CD4-positive, alpha-beta T cell treated with Interleukin-21 for 1 hour (primary cell): ENCODE data around the gene RXFP3.
"Not testable (repeated sequence)": the region's sequence is repeated elsewhere in the genome, so short reads cannot be mapped to it uniquely, and the experiment has no call there.

ENCODE experiments used
- DNase-seq: peaks from one replicate; pipeline ENCODE4 v3.0.0-alpha.2; 2020

Gene RXFP3

GRCh38 chr5:33936381-33937016 is at the start of gene RXFP3:
Gene RXFP3, plus strand, starts transcription at chr5:33936386. Its CDS starts 355 bp downstream, at chr5:33936741.
- DNase-seq = no peak

GRCh38 chr5:33887268-33887667 is 48.9 kb upstream of the RXFP3 start:
- no peak for DNase-seq

GRCh38 chr5:33888587-33888986 is 47.6 kb upstream of the RXFP3 start:
- no peak for DNase-seq

GRCh38 chr5:33890131-33891032 is 45.8 kb upstream of the RXFP3 start:
- DNase-seq = no peak

- DNase-seq = no peak
Measured at GRCh38 chr5:33891446-33891787, 44.8 kb upstream of the RXFP3 start.

- DNase-seq = no peak
Measured at GRCh38 chr5:33891788-33892619, 44.2 kb upstream of the RXFP3 start, which contains the start of gene ADAMTS12. Gene ADAMTS12, minus strand, starts transcription at chr5:33891990. Its CDS starts 134 bp downstream, at chr5:33891856.

- DNase-seq = no peak
Measured at GRCh38 chr5:33892620-33893137, 43.5 kb upstream of the RXFP3 start.

- DNase-seq = no peak
Measured at GRCh38 chr5:33894566-33894965, 41.6 kb upstream of the RXFP3 start.

- DNase-seq = no peak
Measured at GRCh38 chr5:33901156-33901555, 35.0 kb upstream of the RXFP3 start.

- no peak for DNase-seq
Measured at GRCh38 chr5:33903118-33903517, 33.1 kb upstream of the RXFP3 start.

- no peak for DNase-seq
Measured at GRCh38 chr5:33905381-33905780, 30.8 kb upstream of the RXFP3 start.

- not testable (repeated sequence) for DNase-seq
Measured at GRCh38 chr5:33906248-33906647, 29.9 kb upstream of the RXFP3 start.

- DNase-seq = not testable (repeated sequence)
Measured at GRCh38 chr5:33914844-33915243, 21.3 kb upstream of the RXFP3 start.

- DNase-seq = no peak
Measured at GRCh38 chr5:33921002-33921401, 15.2 kb upstream of the RXFP3 start.

- no peak for DNase-seq
Measured at GRCh38 chr5:33925278-33925677, 10.9 kb upstream of the RXFP3 start.

GRCh38 chr5:33927685-33928084 is 8.5 kb upstream of the RXFP3 start:
- DNase-seq = no peak

- no peak for DNase-seq
Measured at GRCh38 chr5:33928283-33928682, 7.9 kb upstream of the RXFP3 start.

GRCh38 chr5:33929925-33930690 is 6.1 kb upstream of the RXFP3 start:
- no peak for DNase-seq

GRCh38 chr5:33931136-33931535 is 5.0 kb upstream of the RXFP3 start:
- DNase-seq = no peak

GRCh38 chr5:33933723-33934169 is 2.4 kb upstream of the RXFP3 start:
- DNase-seq = no peak

- DNase-seq = no peak
Measured at GRCh38 chr5:33934176-33934575, 2.0 kb upstream of the RXFP3 start.

GRCh38 chr5:33936004-33936380 is 194 bp upstream of the RXFP3 start:
- DNase-seq = peak; percentile 4
